ENCODE measurements around the gene FAM222B. TPM values are rescaled to one million over a fixed set of nuclear protein-coding genes. Genes with fewer than 3 reads are reported as not detected.

FAM222B gene
- total and polyA plus RNA-seq, 2 of the 4 experiments (the other 2 are of a cell fraction): 2.5 to 10.8 TPM

- Histone ChIP-seq H4K91ac (ENCODE audit: insufficient read depth, low read depth, low read length) (no peak overlapping the region), H4K5ac (ENCODE audit: low read depth, low read length) (no peak overlapping the region), H4K20me1 (ENCODE audit: insufficient read depth, low read length) (peaks cover 19% of the 10 kb centered on the region; the same call in 1 of the 2 replicates), H3K23ac (ENCODE audit: low read depth, low read length) (no peak overlapping the region), H3K14ac (replicated peaks; ENCODE audit: low read depth, low read length) (no peak overlapping the region), H4K8ac (ENCODE audit: low read depth in 2 of 2, low read length in 2 of 2) (no peak overlapping the region), H3K9ac (ENCODE audit: low read depth, low read length) (no peak overlapping the region), H3K27ac (ENCODE audit: insufficient read depth, low read length) (no peak overlapping the region), H3K4me3 (ENCODE audit: insufficient read depth, low read depth, low read length) (no peak overlapping the region), H3K4ac (ENCODE audit: low read depth, low read length) (no peak overlapping the region), H3K27me3 (ENCODE audit: control insufficient read depth, insufficient read depth, low read length) (no peaks in the 10 kb centered on the region), H2BK15ac (ENCODE audit: low read depth, low read length) (no peak overlapping the region), H3K18ac (ENCODE audit: low read depth, low read length) (no peak overlapping the region), H3K4me1 (ENCODE audit: control insufficient read depth, insufficient read depth, low read length) (no peaks in the 10 kb centered on the region; the same call in 1 of the 2 replicates), H2BK120ac (ENCODE audit: low read depth, low read length) (no peak overlapping the region), H2BK5ac (ENCODE audit: low read depth, low read length, poor library complexity, severe bottlenecking) (no peak overlapping the region), H2AFZ (replicated peaks; ENCODE audit: low read length, poor library complexity) (no peak overlapping the region), H3K9me1 (ENCODE audit: insufficient read depth, low read length) (peaks cover 3% of the 10 kb centered on the region; the same call in 1 of the 2 replicates), H3K4me2 (ENCODE audit: low read depth, low read length) (no peak overlapping the region), H2AK5ac (ENCODE audit: low read depth, low read length) (no peak overlapping the region), H3K36me3 (ENCODE audit: control insufficient read depth, insufficient read depth, low read length) (no peaks in the 10 kb centered on the region), H2BK20ac (ENCODE audit: low read depth, low read length) (no peak overlapping the region), H3K56ac (ENCODE audit: extremely low read depth, insufficient read depth, low read length) (no peak overlapping the region), H3K9me3 (ENCODE audit: control insufficient read depth, insufficient read depth, low read length) (no peaks in the 10 kb centered on the region), H3K79me1 (ENCODE audit: low read depth in 1 of 2, low read length in 2 of 2) (peaks cover 19 to 47% of the 10 kb centered on the region in 2 experiments), H2AK9ac (replicated peaks; ENCODE audit: low read depth, low read length, poor library complexity) (no peak overlapping the region)
- ATAC-seq (ENCODE audit: low read depth): no peak
- WGBS, 2 experiments (ENCODE audit: extremely low coverage in 2 of 2, insufficient read length in 1 of 2): 67% methylated on average over 1 of the region's 3 CpGs; no CpG with 5 or more reads in 1 of the 2 experiments
- ChIA-PET POLR2A (ENCODE audit: unreplicated experiment) (no interaction called here), CTCF (interaction anchor here (0.6 kb wide), 1 partner anchor 925 kb away, joined by 5 read pairs; no protein-coding TSS in a partner anchor)
- BruUV-seq (replicated peaks): no TSS peak
- dilution Hi-C loops (cut with HindIII; ENCODE audit: low sequenced_read_pairs, unreplicated experiment): no loop called here
- DNase-seq: no peak
- in situ Hi-C loops (cut with MboI; ENCODE audit: low sequenced_read_pairs): no loop called here
- intact Hi-C loops (cut with micrococcal nuclease): loop anchor here (10.0 kb wide), 1 partner anchor 54 kb away; no protein-coding TSS in a partner anchor
- no peak for TF ChIP-seq MAFK (IDR thresholded peaks at IDR 0.05; ENCODE audit: low read depth, low read length)
- TF ChIP-seq RAD21 (IDR thresholded peaks at IDR 0.05; ENCODE audit: low read length): no peak
- no peak for TF ChIP-seq ELK1 (IDR thresholded peaks at IDR 0.05; ENCODE audit: borderline replicate concordance, low read depth, low read length)
These were observed 23.8 kb downstream of the FAM222B start for GRCh38 chr17:28818819-28819221.

Data from IMR-90 (cell line).